Activated naive CD4-positive, alpha-beta T cell treated with Interleukin-2 at 50 U/mL for 16 hours (primary cell): ENCODE data around the gene CHST11.
"Not testable (repeated sequence)": the region's sequence is repeated elsewhere in the genome, so short reads cannot be mapped to it uniquely, and the experiment has no call there.

Experiments
- DNase-seq: peaks from one replicate; pipeline ENCODE4 v3.0.0-alpha.2; 2020

CHST11 gene

GRCh38 chr12:104613372-104613771, 156.6 kb downstream of the CHST11 start:
- not testable (repeated sequence) for DNase-seq

GRCh38 chr12:104615048-104615561, 158.4 kb downstream of the CHST11 start:
- DNase-seq = no peak

GRCh38 chr12:104618691-104619090, 161.9 kb downstream of the CHST11 start:
- no peak for DNase-seq

GRCh38 chr12:104619305-104619704, 162.6 kb downstream of the CHST11 start:
- DNase-seq = no peak

GRCh38 chr12:104620837-104621531, 164.2 kb downstream of the CHST11 start:
- DNase-seq = no peak

GRCh38 chr12:104622928-104623327, 166.2 kb downstream of the CHST11 start:
- DNase-seq = no peak

GRCh38 chr12:104623883-104624282, 167.1 kb downstream of the CHST11 start:
- DNase-seq = no peak

GRCh38 chr12:104624529-104624928, 167.8 kb downstream of the CHST11 start:
- no peak for DNase-seq

GRCh38 chr12:104626069-104626837, 169.5 kb downstream of the CHST11 start:
- no peak for DNase-seq

- no peak for DNase-seq
Observed at GRCh38 chr12:104627231-104627989, 170.7 kb downstream of the CHST11 start.

GRCh38 chr12:104627990-104628830, 171.5 kb downstream of the CHST11 start:
- DNase-seq = no peak

- DNase-seq = no peak
Observed at GRCh38 chr12:104628831-104629135, 172.0 kb downstream of the CHST11 start.

GRCh38 chr12:104630230-104630670, 173.5 kb downstream of the CHST11 start:
- DNase-seq = no peak

- DNase-seq = no peak
Observed at GRCh38 chr12:104631867-104632266, 175.1 kb downstream of the CHST11 start.

- DNase-seq = peak; percentile 29
Observed at GRCh38 chr12:104632724-104633201, 176.0 kb downstream of the CHST11 start.

- no peak for DNase-seq
Observed at GRCh38 chr12:104634044-104634443, 177.3 kb downstream of the CHST11 start.

GRCh38 chr12:104634852-104635251, 178.1 kb downstream of the CHST11 start:
- DNase-seq = no peak

- no peak for DNase-seq
Observed at GRCh38 chr12:104635607-104636343, 179.0 kb downstream of the CHST11 start.

GRCh38 chr12:104636496-104636895, 179.7 kb downstream of the CHST11 start:
- no peak for DNase-seq

- no peak for DNase-seq
Observed at GRCh38 chr12:104637604-104638003, 180.9 kb downstream of the CHST11 start.

- DNase-seq = no peak
Observed at GRCh38 chr12:104638218-104638850, 181.6 kb downstream of the CHST11 start.
